A549 (cell line): ENCODE data around the gene ANKRD33. TPM values are rescaled to one million over a fixed set of nuclear protein-coding genes. Genes with fewer than 3 reads are reported as not detected.

Experiments
- ATAC-seq, 2 experiments: fragments of 200-7000 bp in 1 of 2; fragments of >200 bp in 1 of 2; cut with Nextera tagmentation in 1 of 2; cut with Tn5 transposase in 1 of 2; 3 replicates each; pipeline versions ENCODE4 v1.8.0 to v1.9.1; 2018 to 2020; ENCODE audit warnings: mild to moderate bottlenecking in 1 of 2, moderate library complexity in 1 of 2
- CTCF ChIA-PET: fragments of 300-600 bp; sonication (Branson Sonifier 250); formaldehyde crosslinking; extraction: SDS; loops from one replicate; lab custom pipeline; 2021; ENCODE audit warnings: antibody characterized with exemption, inconsistent platforms; lab: Yijun Ruan, JAX
- POLR2A ChIA-PET: fragments of 350-600 bp; formaldehyde crosslinking; extraction: SDS; loops from one replicate; lab custom pipeline; 2021; ENCODE audit warnings: antibody characterized with exemption, inconsistent platforms; lab: Yijun Ruan, JAX
- DNase-seq, 2 experiments: peaks; one replicate each; pipeline versions ENCODE4 v3.0.0 to v3.0.0-alpha.2; 2011 to 2016; ENCODE audit warnings: low read depth in 1 of 2, low spot score in 1 of 2
- FAIRE-seq: peaks from 2 replicates; lab custom pipeline; 2011; peaks lifted over from hg19 to GRCh38; lab: Jason Lieb, UNC
- H3K27ac ChIP-seq, 2 experiments: fragments of >200 bp; sonication (Bioruptor Twin); formaldehyde crosslinking; 3 replicates each; pipeline ENCODE4 v1.5.1; 2016 to 2017
- H3K4me1 ChIP-seq: fragments of >200 bp; sonication (Bioruptor Twin); formaldehyde crosslinking; 3 replicates; pipeline ENCODE4 v1.6.1; 2016
- H3K4me2 ChIP-seq: fragments of >200 bp; sonication (Bioruptor Twin); formaldehyde crosslinking; 3 replicates; pipeline ENCODE4 v1.6.1; 2016
- H3K4me3 ChIP-seq: fragments of >200 bp; sonication (Bioruptor Twin); formaldehyde crosslinking; 3 replicates; pipeline ENCODE4 v1.5.1; 2016
- H3K9me3 ChIP-seq: fragments of >200 bp; sonication (Bioruptor Twin); formaldehyde crosslinking; 3 replicates; pipeline ENCODE4 v1.6.1; 2016
- BHLHE40 ChIP-seq: IDR thresholded peaks from 2 replicates; pipeline ENCODE4 v1.6.1; 2012; ENCODE audit warnings: low read depth, low read length, inconsistent platforms
- CBX2 ChIP-seq: fragments of 200-600 bp; sonication (generic); IDR thresholded peaks from 2 replicates; pipeline ENCODE4 v1.6.1; 2016; ENCODE audit warnings: low read depth, mild to moderate bottlenecking, borderline replicate concordance
- CHD4 ChIP-seq: fragments of 200-600 bp; sonication (generic); IDR thresholded peaks from 2 replicates; pipeline ENCODE4 v1.6.1; 2016; ENCODE audit warnings: antibody characterized with exemption, mild to moderate bottlenecking, borderline replicate concordance
- CTCF ChIP-seq: fragments of >200 bp; sonication (Bioruptor Twin); formaldehyde crosslinking; IDR thresholded peaks from 3 replicates; pipeline ENCODE4 v1.5.1; 2016
- ELK1 ChIP-seq: fragments of 150-350 bp; IDR thresholded peaks from 2 replicates; pipeline ENCODE4 v1.6.1; 2014; ENCODE audit warnings: low read depth, mild to moderate bottlenecking, low read length
- EP300 ChIP-seq, 2 experiments: fragments of >200 bp; sonication (Bioruptor Twin); formaldehyde crosslinking; IDR thresholded peaks; 2 replicates in 1 of 2; 3 replicates in 1 of 2; pipeline ENCODE4 v1.6.1; 2016 to 2017
- GATA3 ChIP-seq: IDR thresholded peaks from 2 replicates; pipeline ENCODE4 v1.6.1; 2012; ENCODE audit warnings: borderline replicate concordance
- HDAC2 ChIP-seq: fragments of 200-600 bp; sonication (generic); IDR thresholded peaks from 2 replicates; pipeline ENCODE4 v1.6.1; 2016
- HOXB13 ChIP-seq: fragments of 250-450 bp; sonication (Bioruptor Pico); IDR thresholded peaks from 2 replicates; pipeline ENCODE4 v1.5.0; 2020; ENCODE audit warnings: low read depth, mild to moderate bottlenecking, moderate library complexity
- MAFK ChIP-seq: fragments of 450-650 bp; IDR thresholded peaks from 2 replicates; pipeline ENCODE4 v1.6.1; 2014; ENCODE audit not compliant: partially characterized antibody
- MAX ChIP-seq: IDR thresholded peaks from 2 replicates; pipeline ENCODE4 v1.6.1; 2012
- NFE2L2 ChIP-seq: fragments of 150-350 bp; conservative IDR thresholded peaks from 2 replicates; pipeline ENCODE4 v1.6.1; 2014; ENCODE audit warnings: low read length
- NR3C1 ChIP-seq: fragments of >200 bp; sonication (Bioruptor Twin); formaldehyde crosslinking; IDR thresholded peaks from 3 replicates; pipeline ENCODE4 v1.6.1; 2017
- PHF8 ChIP-seq: fragments of 200-600 bp; sonication (generic); IDR thresholded peaks from 2 replicates; pipeline ENCODE4 v1.6.1; 2016; ENCODE audit warnings: low read depth, mild to moderate bottlenecking, antibody characterized with exemption, moderate library complexity, borderline replicate concordance
- POLR2A ChIP-seq: IDR thresholded peaks from 2 replicates; pipeline ENCODE4 v1.6.1; 2012; ENCODE audit warnings: mild to moderate bottlenecking, low read length
- RARB ChIP-seq: fragments of 250-450 bp; sonication (Bioruptor Pico); IDR thresholded peaks from 2 replicates; pipeline ENCODE4 v1.8.0; 2021; ENCODE audit warnings: mild to moderate bottlenecking, moderate library complexity
- RFX5 ChIP-seq: fragments of 450-650 bp; IDR thresholded peaks from 2 replicates; pipeline ENCODE4 v1.7.1; 2014; ENCODE audit warnings: antibody characterized with exemption, mild to moderate bottlenecking, moderate library complexity
- SMC3 ChIP-seq: fragments of >200 bp; sonication (Bioruptor Twin); formaldehyde crosslinking; IDR thresholded peaks from 3 replicates; pipeline ENCODE4 v1.6.1; 2018; ENCODE audit warnings: inconsistent platforms
- SREBF2 ChIP-seq: fragments of 450-650 bp; IDR thresholded peaks from 2 replicates; pipeline ENCODE4 v1.6.1; 2014; ENCODE audit warnings: mild to moderate bottlenecking, moderate library complexity
- ZFP36 ChIP-seq: fragments of 450-650 bp; IDR thresholded peaks from 2 replicates; pipeline ENCODE4 v1.6.1; 2014; ENCODE audit warnings: borderline replicate concordance; ENCODE audit not compliant: partially characterized antibody
- WGBS: methylation state at CpG from one replicate; pipeline ENCODE4 v1.1.6; 2017; ENCODE audit errors: missing lambda C conversion rate; 5-methylcytosine and 5-hydroxymethylcytosine counted together
- polyA plus RNA-seq, 4 experiments: library from polyadenylated mRNA; depleted of rRNA in 3 of 4; stranded (reverse); fragments of >200 nt; fragmentation: RNase III in 1 of 4; extraction: RNeasy Plus Mini Kit Qiagen cat#74134 plus additional on column Dnase treatment in 1 of 4; gene quantifications; 2 replicates in 3 of 4; 3 replicates in 1 of 4; pipeline ENCODE4 v1.2.3, GENCODE V29; 2011 to 2017
- TF ChIP-seq, protein P1 (sequence below): fragments of >200 bp; sonication (Bioruptor Twin); formaldehyde crosslinking; IDR thresholded peaks from 3 replicates; pipeline ENCODE4 v1.6.1; 2016

ANKRD33 gene
- polyA plus RNA-seq, 2 of the 4 experiments (the other 2 are of a cell fraction), result not detected

DNA sequence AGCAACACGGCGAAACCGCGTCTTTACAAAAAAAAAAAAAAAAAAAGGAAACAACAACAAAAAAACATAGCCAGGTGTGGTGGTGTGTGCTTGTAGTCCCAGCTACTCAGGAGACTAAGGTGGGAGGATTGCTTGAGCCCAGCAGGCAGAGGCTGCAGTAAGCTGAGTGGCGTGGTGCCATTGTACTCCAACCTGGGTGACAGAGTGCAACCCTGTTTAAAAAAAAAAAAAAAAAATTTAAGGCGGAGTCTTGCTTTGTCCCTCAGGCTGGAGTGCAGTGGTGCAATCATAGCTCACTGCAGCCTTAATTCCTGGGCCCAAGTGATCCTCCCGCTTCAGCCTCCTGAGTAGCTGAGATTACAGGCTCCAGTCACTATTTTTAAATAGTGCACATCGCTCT lies 21.1 kb upstream of the ANKRD33 start:
- ChIA-PET CTCF (interaction anchor here (1.1 to 2.2 kb wide), 3 partner anchors 9 to 47 kb away, joined by 3 to 12 read pairs (median 6); no protein-coding TSS in a partner anchor), POLR2A (interaction anchor here (0.6 kb wide), 1 partner anchor 1236 kb away, joined by 3 read pairs; no protein-coding TSS in a partner anchor)
- no peaks in the 10 kb centered on the region for H3K4me1 ChIP-seq
- H3K4me3 ChIP-seq, result no peak overlapping the region
- no peaks in the 10 kb centered on the region for H3K9me3 ChIP-seq
- FAIRE-seq, result no peak
- no peak for ATAC-seq
- H3K4me2 ChIP-seq, result no peak overlapping the region
- TF ChIP-seq ELK1 (no peak), EP300 (IDR thresholded peaks at IDR 0.05) (no peak), RARB (no peak), CHD4 (no peak), POLR2A (no peak), MAFK (no peak), SREBF2 (no peak), MAX (no peak), NR3C1 (no peak), ZFP36 (no peak)
- TF ChIP-seq, protein P1, sequence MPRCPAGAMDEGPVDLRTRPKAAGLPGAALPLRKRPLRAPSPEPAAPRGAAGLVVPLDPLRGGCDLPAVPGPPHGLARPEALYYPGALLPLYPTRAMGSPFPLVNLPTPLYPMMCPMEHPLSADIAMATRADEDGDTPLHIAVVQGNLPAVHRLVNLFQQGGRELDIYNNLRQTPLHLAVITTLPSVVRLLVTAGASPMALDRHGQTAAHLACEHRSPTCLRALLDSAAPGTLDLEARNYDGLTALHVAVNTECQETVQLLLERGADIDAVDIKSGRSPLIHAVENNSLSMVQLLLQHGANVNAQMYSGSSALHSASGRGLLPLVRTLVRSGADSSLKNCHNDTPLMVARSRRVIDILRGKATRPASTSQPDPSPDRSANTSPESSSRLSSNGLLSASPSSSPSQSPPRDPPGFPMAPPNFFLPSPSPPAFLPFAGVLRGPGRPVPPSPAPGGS, result no peak
- H3K27ac ChIP-seq, result no peak overlapping the region
- WGBS, result 85% methylated on average over 8 of the region's 8 CpGs
- DNase-seq, result no peak

- no peak for DNase-seq
- no peaks in the 10 kb centered on the region for H3K4me1 ChIP-seq
- CTCF ChIA-PET, result interaction anchor here (0.6 to 2.2 kb wide), 7 partner anchors 8 to 68 kb away, joined by 3 to 12 read pairs (median 3); no protein-coding TSS in a partner anchor
- TF ChIP-seq HDAC2, result no peak
- TF ChIP-seq SREBF2, result no peak
- no peak for TF ChIP-seq GATA3
- TF ChIP-seq, all 56 proteins: peak for 0
- POLR2A ChIA-PET, result no interaction called here
- no peak overlapping the region for H3K4me2 ChIP-seq
- ATAC-seq (no peak), FAIRE-seq (no peak)
- no peak overlapping the region for H3K4me3 ChIP-seq
- no peaks in the 10 kb centered on the region for H3K9me3 ChIP-seq
- no peak overlapping the region for H3K27ac ChIP-seq
Observed at GRCh38 chr12:51867371-51867770, 20.5 kb upstream of the ANKRD33 start.

GRCh38 chr12:51867796-51868428 lies 20.0 kb upstream of the ANKRD33 start:
- Histone ChIP-seq H3K9me3 (no peaks in the 10 kb centered on the region), H3K4me3 (no peak overlapping the region), H3K27ac (no peak overlapping the region), H3K4me2 (no peak overlapping the region), H3K4me1 (no peaks in the 10 kb centered on the region)
- no peak for TF ChIP-seq BHLHE40
- no peak for TF ChIP-seq NFE2L2
- TF ChIP-seq CTCF, result no peak
- TF ChIP-seq RFX5, result no peak
- no peak for TF ChIP-seq GATA3
- TF ChIP-seq HOXB13 (CRISPR knock-in tag), result no peak
- TF ChIP-seq SMC3, result no peak
- TF ChIP-seq PHF8, result no peak
- TF ChIP-seq CBX2, result no peak
- no peak for FAIRE-seq
- ATAC-seq, result no peak
- WGBS, result 87% methylated on average over 12 of the region's 12 CpGs
- ChIA-PET CTCF (interaction anchor here (0.6 to 2.2 kb wide), 7 partner anchors 7 to 67 kb away, joined by 3 to 12 read pairs (median 3); no protein-coding TSS in a partner anchor), POLR2A (no interaction called here)
- DNase-seq, result no peak
